Measurements from ENCODE around the gene TRUB2.
"Not testable (repeated sequence)": the region's sequence is repeated elsewhere in the genome, so short reads cannot be mapped to it uniquely, and the experiment has no call there.

The TRUB2 gene

GRCh38 chr9:128304971-128305288 lies 17.3 kb downstream of the TRUB2 start:
- in situ Hi-C loops (cut with MboI; ENCODE audit: low sequenced_read_pairs), result no loop called here

GRCh38 chr9:128304136-128304970 lies 17.9 kb downstream of the TRUB2 start:
- in situ Hi-C loops (cut with MboI; ENCODE audit: low sequenced_read_pairs), result no loop called here

GRCh38 chr9:128298535-128299482 lies 23.4 kb downstream of the TRUB2 start:
- in situ Hi-C loops (cut with MboI; ENCODE audit: low sequenced_read_pairs), result loop anchor here (10.0 kb wide), 1 partner anchor 116 kb away; no protein-coding TSS in a partner anchor

- in situ Hi-C loops (cut with MboI; ENCODE audit: low sequenced_read_pairs), result loop anchor here (10.0 kb wide), 1 partner anchor 118 kb away; no protein-coding TSS in a partner anchor
Observed at GRCh38 chr9:128297221-128297773, 24.9 kb downstream of the TRUB2 start.

- in situ Hi-C loops (cut with MboI; ENCODE audit: low sequenced_read_pairs), result loop anchor here (10.0 kb wide), 1 partner anchor 118 kb away; no protein-coding TSS in a partner anchor
Observed at GRCh38 chr9:128296340-128297220, 25.7 kb downstream of the TRUB2 start.

- in situ Hi-C loops (cut with MboI; ENCODE audit: low sequenced_read_pairs), result loop anchor here (10.0 kb wide), 1 partner anchor 121 kb away; no protein-coding TSS in a partner anchor
Observed at GRCh38 chr9:128294142-128294541, 28.1 kb downstream of the TRUB2 start.

- in situ Hi-C loops (cut with MboI; ENCODE audit: low sequenced_read_pairs), result loop anchor here (10.0 kb wide), 1 partner anchor 122 kb away; no protein-coding TSS in a partner anchor
Observed at GRCh38 chr9:128293091-128293490, 29.2 kb downstream of the TRUB2 start.

GRCh38 chr9:128292009-128292408 lies 30.2 kb downstream of the TRUB2 start:
- in situ Hi-C loops (cut with MboI; ENCODE audit: low sequenced_read_pairs), result loop anchor here (10.0 kb wide), 1 partner anchor 123 kb away; no protein-coding TSS in a partner anchor

- in situ Hi-C loops (cut with MboI; ENCODE audit: low sequenced_read_pairs), result no loop called here
Observed at GRCh38 chr9:128288273-128289004, 33.8 kb downstream of the TRUB2 start.

GRCh38 chr9:128286440-128286839 lies 35.8 kb downstream of the TRUB2 start:
- in situ Hi-C loops (cut with MboI; ENCODE audit: low sequenced_read_pairs), result no loop called here

GRCh38 chr9:128285033-128285784 lies 37.0 kb downstream of the TRUB2 start:
- in situ Hi-C loops (cut with MboI; ENCODE audit: low sequenced_read_pairs), result no loop called here

- in situ Hi-C loops (cut with MboI; ENCODE audit: low sequenced_read_pairs), result no loop called here
Observed at GRCh38 chr9:128282500-128282899, 39.7 kb downstream of the TRUB2 start.

GRCh38 chr9:128280084-128280622 lies 42.1 kb downstream of the TRUB2 start:
- in situ Hi-C loops (cut with MboI; ENCODE audit: low sequenced_read_pairs), result no loop called here

GRCh38 chr9:128279088-128280073 lies 42.9 kb downstream of the TRUB2 start:
- in situ Hi-C loops (cut with MboI; ENCODE audit: low sequenced_read_pairs), result not testable (repeated sequence)

GRCh38 chr9:128276574-128277270 lies 45.5 kb downstream of the TRUB2 start:
- in situ Hi-C loops (cut with MboI; ENCODE audit: low sequenced_read_pairs), result no loop called here

- in situ Hi-C loops (cut with MboI; ENCODE audit: low sequenced_read_pairs), result no loop called here
Observed at GRCh38 chr9:128276008-128276573, 46.2 kb downstream of the TRUB2 start, which contains the start of gene SWI5. Gene SWI5, plus strand, starts transcription at chr9:128276276.
